SU-DHL-6 (cell line): ENCODE measurements around the gene LSS.

Experiments
- H2AFZ ChIP-seq: fragments of 200-600 bp; sonication (generic); 2 replicates; pipeline ENCODE4 v1.6.1; 2014; ENCODE audit warnings: low read depth, mild to moderate bottlenecking, moderate library complexity, mixed read lengths, antibody characterized with exemption, low read length; ENCODE audit not compliant: severe bottlenecking
- H3F3A ChIP-seq: fragments of 200-600 bp; shearing (Covaris generic); 2 replicates; pipeline ENCODE4 v1.6.0; 2016; ENCODE audit warnings: antibody characterized with exemption, mild to moderate bottlenecking; ENCODE audit not compliant: insufficient read depth
- H3K27ac ChIP-seq: fragments of 200-600 bp; sonication (generic); 2 replicates; pipeline ENCODE4 v1.5.1; 2016; ENCODE audit warnings: low read depth, mild to moderate bottlenecking, low read length, moderate library complexity, mixed read lengths
- H3K27me3 ChIP-seq: fragments of 200-600 bp; sonication (generic), shearing (Covaris generic); 2 replicates; pipeline ENCODE4 v1.6.0; 2014; ENCODE audit warnings: mild to moderate bottlenecking, low read length
- H3K36me3 ChIP-seq: fragments of 200-600 bp; sonication (generic); 2 replicates; pipeline ENCODE4 v1.6.1; 2014; ENCODE audit warnings: mild to moderate bottlenecking, low read length, mixed read lengths
- H3K4me2 ChIP-seq: fragments of 300-600, 200-600 bp; shearing (Covaris generic), sonication (generic); 2 replicates; pipeline ENCODE4 v1.6.0; 2014; ENCODE audit warnings: low read length, low read depth, mild to moderate bottlenecking; ENCODE audit not compliant: poor library complexity, severe bottlenecking
- H3K4me3 ChIP-seq: fragments of 200-600 bp; sonication (generic); 2 replicates; pipeline ENCODE4 v1.5.1; 2014; ENCODE audit warnings: antibody characterized with exemption, low read length, mild to moderate bottlenecking, mixed read lengths; ENCODE audit not compliant: insufficient read depth, poor library complexity, severe bottlenecking
- H3K79me2 ChIP-seq: fragments of 200-600 bp; sonication (generic); 2 replicates; pipeline ENCODE4 v1.6.1; 2014; ENCODE audit warnings: mild to moderate bottlenecking, low read length, moderate library complexity; ENCODE audit not compliant: insufficient read depth
- H3K9ac ChIP-seq: fragments of 200-600 bp; sonication (generic); 2 replicates; pipeline ENCODE4 v1.7.0; 2014; ENCODE audit warnings: mild to moderate bottlenecking, low read length
- H3K9me2 ChIP-seq: fragments of 200-600 bp; sonication (generic); replicated peaks from 2 replicates; pipeline ENCODE4 v1.6.1; 2014; ENCODE audit warnings: low read length; ENCODE audit not compliant: insufficient read depth
- H3K9me3 ChIP-seq: fragments of 200-600 bp; sonication (generic); 2 replicates; pipeline ENCODE4 v1.6.1; 2014; ENCODE audit warnings: low read length, mixed read lengths; ENCODE audit not compliant: insufficient read depth
- H4K20me1 ChIP-seq: fragments of 200-600 bp; sonication (generic); 2 replicates; pipeline ENCODE4 v1.6.1; 2014; ENCODE audit warnings: low read depth, mild to moderate bottlenecking, antibody characterized with exemption, low read length, moderate library complexity, mixed read lengths
- CTCF ChIP-seq: fragments of 200-600 bp; sonication (generic); IDR thresholded peaks from one replicate; pipeline ENCODE4 v1.5.1; 2017; ENCODE audit warnings: antibody characterized with exemption, mild to moderate bottlenecking, low read length, moderate library complexity; ENCODE audit not compliant: insufficient read depth, poor library complexity, severe bottlenecking
- EZH2phosphoT487 ChIP-seq: fragments of 200-600 bp; sonication (generic), shearing (Covaris generic); conservative IDR thresholded peaks from 2 replicates; pipeline ENCODE4 v1.6.1; 2018; ENCODE audit warnings: mild to moderate bottlenecking, antibody characterized with exemption, low read length, moderate library complexity, mixed read lengths

Gene LSS

DNA sequence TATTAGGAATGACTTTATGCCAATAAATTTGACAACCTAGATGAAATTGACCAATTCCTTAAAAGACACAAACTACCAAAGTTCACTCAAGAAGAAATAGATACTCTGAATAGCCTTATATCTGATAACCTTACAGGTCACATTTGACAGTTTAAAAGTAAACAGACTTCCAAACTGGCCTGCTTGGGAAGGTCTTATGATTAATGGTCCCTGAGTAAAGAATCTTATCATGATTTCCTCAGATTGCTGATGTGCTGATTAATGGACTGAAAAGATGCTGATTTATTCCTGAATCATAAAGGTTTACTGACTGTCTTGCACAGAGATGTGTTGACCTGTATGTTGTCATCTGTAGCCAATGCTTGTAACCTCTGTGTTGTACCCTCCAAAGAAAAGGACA, 63.5 kb downstream of the LSS start:
- H2AFZ ChIP-seq, result no peak overlapping the region
- no peaks in the 10 kb centered on the region for H4K20me1 ChIP-seq
- no peaks in the 10 kb centered on the region for H3K27me3 ChIP-seq
- no peak overlapping the region for H3K4me2 ChIP-seq
- H3K27ac ChIP-seq, result no peak overlapping the region
- no peaks in the 10 kb centered on the region for H3K9me2 ChIP-seq
- no peaks in the 10 kb centered on the region for H3F3A ChIP-seq
- H3K4me3 ChIP-seq, result no peak overlapping the region
- no peaks in the 10 kb centered on the region for H3K9me3 ChIP-seq
- H3K79me2 ChIP-seq, result no peaks in the 10 kb centered on the region
- no peak overlapping the region for H3K9ac ChIP-seq
- H3K36me3 ChIP-seq, result no peaks in the 10 kb centered on the region
- no peak for TF ChIP-seq CTCF
- no peak for TF ChIP-seq EZH2phosphoT487

- H3K36me3 ChIP-seq, result no peaks in the 10 kb centered on the region
- H3K4me3 ChIP-seq, result no peak overlapping the region
- no peaks in the 10 kb centered on the region for H3F3A ChIP-seq
- H3K9ac ChIP-seq, result no peak overlapping the region
- H3K9me3 ChIP-seq, result no peaks in the 10 kb centered on the region
- TF ChIP-seq EZH2phosphoT487 (no peak), CTCF (no peak)
- no peak overlapping the region for H3K4me2 ChIP-seq
- H3K27me3 ChIP-seq, result no peaks in the 10 kb centered on the region
- H4K20me1 ChIP-seq, result no peaks in the 10 kb centered on the region
- H3K27ac ChIP-seq, result no peak overlapping the region
- no peaks in the 10 kb centered on the region for H3K9me2 ChIP-seq
- no peak overlapping the region for H2AFZ ChIP-seq
- H3K79me2 ChIP-seq, result no peaks in the 10 kb centered on the region
Observed at GRCh38 chr21:46163380-46163779, 65.2 kb downstream of the LSS start.

- TF ChIP-seq EZH2phosphoT487, result no peak
- no peak for TF ChIP-seq CTCF
- Histone ChIP-seq H3K36me3 (no peaks in the 10 kb centered on the region), H4K20me1 (no peaks in the 10 kb centered on the region), H3K9me3 (no peaks in the 10 kb centered on the region), H3K27ac (no peak overlapping the region), H3F3A (no peaks in the 10 kb centered on the region), H3K9me2 (no peaks in the 10 kb centered on the region), H2AFZ (no peak overlapping the region), H3K4me3 (no peak overlapping the region), H3K27me3 (no peaks in the 10 kb centered on the region), H3K79me2 (no peaks in the 10 kb centered on the region), H3K4me2 (no peak overlapping the region), H3K9ac (no peak overlapping the region)
Observed at GRCh38 chr21:46161633-46162592, 66.7 kb downstream of the LSS start.
